BE2C (cell line): ENCODE measurements around the gene KNTC1.

ENCODE experiments used
- DNase-seq: peaks from one replicate; pipeline ENCODE4 v3.0.0-alpha.2; 2020
- H3K27me3 ChIP-seq: fragments of 250-450 bp; sonication (Bioruptor Pico); 2 replicates; pipeline ENCODE4 v1.5.1; 2020; ENCODE audit warnings: mild to moderate bottlenecking
- H3K36me3 ChIP-seq: fragments of 250-450 bp; sonication (Bioruptor Pico); 2 replicates; pipeline ENCODE4 v1.5.1; 2020; ENCODE audit warnings: mild to moderate bottlenecking
- H3K4me1 ChIP-seq: fragments of 250-450 bp; sonication (Bioruptor Pico); 2 replicates; pipeline ENCODE4 v1.5.1; 2020
- H3K4me3 ChIP-seq: 2 replicates; pipeline ENCODE4 v1.5.1; 2011; ENCODE audit warnings: low read depth, low read length
- H3K9me3 ChIP-seq: fragments of 250-450 bp; sonication (Bioruptor Pico); 2 replicates; pipeline ENCODE4 v1.5.1; 2020
- CTCF ChIP-seq: IDR thresholded peaks from 2 replicates; pipeline ENCODE4 v1.5.1; 2012; ENCODE audit warnings: mild to moderate bottlenecking, low read depth, low read length

KNTC1 gene

DNA sequence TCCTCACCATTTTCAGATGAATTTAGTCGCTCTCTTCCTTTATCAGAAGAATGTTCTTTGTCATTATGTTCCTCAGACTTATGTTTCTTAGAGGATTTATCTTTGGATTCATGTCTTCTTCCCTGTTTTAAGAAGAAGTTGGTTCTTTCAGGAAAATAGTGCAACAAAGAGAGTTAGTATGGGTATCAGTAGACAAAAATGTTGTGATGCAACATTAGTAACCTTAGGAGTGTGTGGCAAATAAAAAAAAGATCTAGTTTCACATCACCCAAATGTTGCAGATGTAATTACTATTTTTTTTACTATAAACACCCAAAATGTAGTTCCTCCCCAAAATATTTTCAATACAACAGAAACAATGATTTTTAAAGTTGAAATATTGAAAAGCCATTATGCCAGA is 8.1 kb upstream of the KNTC1 start:
- Histone ChIP-seq H3K36me3 (peaks cover 100% of the 10 kb centered on the region), H3K4me3 (no peak overlapping the region), H3K4me1 (no peaks in the 10 kb centered on the region), H3K9me3 (no peaks in the 10 kb centered on the region), H3K27me3 (no peaks in the 10 kb centered on the region)
- no peak for TF ChIP-seq CTCF
- DNase-seq = no peak

DNA sequence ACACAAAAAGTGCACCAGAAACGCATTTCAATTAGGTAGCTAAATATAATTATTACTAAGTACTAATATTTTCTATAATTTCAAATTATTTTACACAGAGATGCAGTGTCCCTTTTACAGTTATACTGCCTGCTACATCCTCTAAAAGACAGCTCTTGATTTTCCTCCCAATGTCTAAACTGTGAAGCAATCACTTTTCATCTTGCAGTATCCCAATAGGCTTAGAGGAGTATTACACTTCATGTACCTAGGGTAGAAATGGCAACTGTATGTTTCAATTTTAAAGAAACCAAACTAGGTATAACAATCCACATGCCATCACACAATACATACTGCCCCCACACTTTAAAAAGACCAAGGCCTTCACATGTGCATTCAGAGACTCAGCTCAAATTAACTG is 7.6 kb upstream of the KNTC1 start:
- Histone ChIP-seq H3K4me3 (no peak overlapping the region), H3K4me1 (no peaks in the 10 kb centered on the region), H3K36me3 (peaks cover 100% of the 10 kb centered on the region), H3K27me3 (no peaks in the 10 kb centered on the region), H3K9me3 (no peaks in the 10 kb centered on the region)
- DNase-seq = no peak
- no peak for TF ChIP-seq CTCF

GRCh38 chr12:122520676-122521075 is 6.4 kb upstream of the KNTC1 start:
- Histone ChIP-seq H3K9me3 (no peaks in the 10 kb centered on the region), H3K4me3 (no peak overlapping the region), H3K27me3 (no peaks in the 10 kb centered on the region), H3K36me3 (peaks cover 99% of the 10 kb centered on the region), H3K4me1 (no peaks in the 10 kb centered on the region)
- no peak for DNase-seq
- TF ChIP-seq CTCF = no peak

- TF ChIP-seq CTCF = no peak
- no peaks in the 10 kb centered on the region for H3K4me1 ChIP-seq
- peaks cover 77% of the 10 kb centered on the region for H3K36me3 ChIP-seq
- no peak for DNase-seq
- H3K27me3 ChIP-seq = no peaks in the 10 kb centered on the region
- H3K9me3 ChIP-seq = no peaks in the 10 kb centered on the region
- H3K4me3 ChIP-seq = peak overlapping the region; percentile 100
These were observed 3.8 kb upstream of the KNTC1 start for GRCh38 chr12:122523280-122523679.

DNA sequence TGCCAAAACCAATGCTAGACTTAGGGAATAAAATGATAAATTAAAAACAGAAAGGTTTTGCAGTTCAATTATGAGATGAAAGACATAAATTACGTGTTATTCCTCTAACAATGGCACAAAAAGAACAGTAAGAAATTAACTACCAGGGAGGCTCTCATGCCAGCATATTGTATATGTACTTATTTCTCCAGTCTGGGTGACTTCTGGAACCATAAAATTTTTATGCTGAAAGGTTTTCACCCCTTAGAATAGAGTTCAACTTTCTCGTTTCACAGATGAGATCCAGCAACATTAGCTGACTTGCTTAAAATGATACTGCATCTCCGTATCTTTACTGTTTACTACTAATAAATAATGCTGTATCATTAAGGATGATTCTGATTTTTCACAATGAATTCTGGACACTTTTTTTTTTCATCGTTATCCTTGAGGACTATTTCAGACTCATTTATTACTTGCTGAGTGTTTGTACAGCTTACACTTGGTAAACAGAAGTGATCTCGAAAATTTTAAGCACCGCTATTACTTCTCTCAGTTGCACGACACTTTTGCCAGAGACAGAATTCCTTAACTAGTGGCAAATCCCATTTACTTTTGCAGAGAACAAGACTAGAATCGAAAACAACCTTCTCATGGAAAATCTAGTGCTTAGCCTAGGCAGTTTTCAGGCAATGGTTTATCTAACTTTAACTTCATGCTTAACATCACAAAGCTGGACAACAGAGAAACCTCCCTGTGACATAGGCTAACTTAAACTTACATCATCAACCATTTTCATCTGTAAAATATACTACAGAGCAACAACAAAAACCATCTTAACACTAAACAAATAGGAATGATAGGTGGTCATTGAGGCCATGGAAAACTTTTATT is 3.0 kb upstream of the KNTC1 start:
- no peak for DNase-seq
- TF ChIP-seq CTCF = no peak
- no peaks in the 10 kb centered on the region for H3K27me3 ChIP-seq
- H3K4me1 ChIP-seq = no peaks in the 10 kb centered on the region
- H3K9me3 ChIP-seq = no peaks in the 10 kb centered on the region
- H3K4me3 ChIP-seq = peak overlapping the region; percentile 100
- H3K36me3 ChIP-seq = peaks cover 74% of the 10 kb centered on the region

- DNase-seq = no peak
- no peak for TF ChIP-seq CTCF
- peaks cover 60% of the 10 kb centered on the region for H3K36me3 ChIP-seq
- no peaks in the 10 kb centered on the region for H3K4me1 ChIP-seq
- H3K27me3 ChIP-seq = no peaks in the 10 kb centered on the region
- peak overlapping the region; percentile 100 for H3K4me3 ChIP-seq
- H3K9me3 ChIP-seq = no peaks in the 10 kb centered on the region
These were observed 462 bp downstream of the KNTC1 start for GRCh38 chr12:122527478-122527944.
